ENCODE results near the gene HMOX2.

GRCh38 chr16:4487955-4488498 is 11.8 kb downstream of the HMOX2 start:
- no peak for TF ChIP-seq POLR2A (IDR thresholded peaks at IDR 0.05)
- TF ChIP-seq, protein P1, sequence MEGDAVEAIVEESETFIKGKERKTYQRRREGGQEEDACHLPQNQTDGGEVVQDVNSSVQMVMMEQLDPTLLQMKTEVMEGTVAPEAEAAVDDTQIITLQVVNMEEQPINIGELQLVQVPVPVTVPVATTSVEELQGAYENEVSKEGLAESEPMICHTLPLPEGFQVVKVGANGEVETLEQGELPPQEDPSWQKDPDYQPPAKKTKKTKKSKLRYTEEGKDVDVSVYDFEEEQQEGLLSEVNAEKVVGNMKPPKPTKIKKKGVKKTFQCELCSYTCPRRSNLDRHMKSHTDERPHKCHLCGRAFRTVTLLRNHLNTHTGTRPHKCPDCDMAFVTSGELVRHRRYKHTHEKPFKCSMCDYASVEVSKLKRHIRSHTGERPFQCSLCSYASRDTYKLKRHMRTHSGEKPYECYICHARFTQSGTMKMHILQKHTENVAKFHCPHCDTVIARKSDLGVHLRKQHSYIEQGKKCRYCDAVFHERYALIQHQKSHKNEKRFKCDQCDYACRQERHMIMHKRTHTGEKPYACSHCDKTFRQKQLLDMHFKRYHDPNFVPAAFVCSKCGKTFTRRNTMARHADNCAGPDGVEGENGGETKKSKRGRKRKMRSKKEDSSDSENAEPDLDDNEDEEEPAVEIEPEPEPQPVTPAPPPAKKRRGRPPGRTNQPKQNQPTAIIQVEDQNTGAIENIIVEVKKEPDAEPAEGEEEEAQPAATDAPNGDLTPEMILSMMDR (IDR thresholded peaks at IDR 0.05), result no peak
